H9 (cell line): ENCODE measurements around the gene NEMF. TPM values are rescaled to one million over a fixed set of nuclear protein-coding genes. Genes with fewer than 3 reads are reported as not detected.

ENCODE experiments used
- DNase-seq: peaks from one replicate; pipeline ENCODE4 v3.0.0-alpha.2; 2017
- H2AFZ ChIP-seq: one replicate; pipeline ENCODE4 v1.6.1; 2013; ENCODE audit warnings: mild to moderate bottlenecking, low read length, control low read depth, moderate library complexity
- H2AK5ac ChIP-seq: 2 replicates; pipeline ENCODE4 v1.6.1; 2013; ENCODE audit warnings: low read length, control low read depth, mixed read lengths; ENCODE audit not compliant: insufficient read length
- H2BK120ac ChIP-seq: one replicate; pipeline ENCODE4 v1.6.1; 2013; ENCODE audit warnings: low read depth, mild to moderate bottlenecking, low read length, control low read depth, inconsistent platforms; ENCODE audit not compliant: poor library complexity, severe bottlenecking
- H2BK12ac ChIP-seq: 2 replicates; pipeline ENCODE4 v1.6.1; 2013; ENCODE audit warnings: low read length, control low read depth, mixed read lengths, low read depth; ENCODE audit not compliant: insufficient read length
- H2BK15ac ChIP-seq: 2 replicates; pipeline ENCODE4 v1.6.1; 2013; ENCODE audit warnings: low read depth, low read length, control low read depth
- H2BK20ac ChIP-seq: one replicate; pipeline ENCODE4 v1.6.1; 2013; ENCODE audit warnings: low read depth, mild to moderate bottlenecking, low read length, control low read depth, inconsistent platforms; ENCODE audit not compliant: poor library complexity, severe bottlenecking
- H2BK5ac ChIP-seq: 2 replicates; pipeline ENCODE4 v1.6.1; 2013; ENCODE audit warnings: low read length, control low read depth, mixed read lengths; ENCODE audit not compliant: insufficient read length
- H3K14ac ChIP-seq: 2 replicates; pipeline ENCODE4 v1.6.1; 2013; ENCODE audit warnings: low read length, control low read depth; ENCODE audit not compliant: insufficient read depth
- H3K18ac ChIP-seq: 2 replicates; pipeline ENCODE4 v1.6.1; 2013; ENCODE audit warnings: low read depth, mild to moderate bottlenecking, mixed read lengths, low read length, control low read depth; ENCODE audit not compliant: insufficient read length
- H3K23ac ChIP-seq: 2 replicates; pipeline ENCODE4 v1.6.1; 2013; ENCODE audit warnings: low read length, control low read depth, mixed read lengths, low read depth; ENCODE audit not compliant: insufficient read length
- H3K23me2 ChIP-seq: 2 replicates; pipeline ENCODE4 v1.6.1; 2013; ENCODE audit warnings: low read depth, mild to moderate bottlenecking, mixed read lengths, low read length, control low read depth; ENCODE audit not compliant: insufficient read length, poor library complexity, severe bottlenecking
- H3K27ac ChIP-seq: 2 replicates; pipeline ENCODE4 v1.5.1; 2013; ENCODE audit warnings: low read length, control low read depth, mixed read lengths, low read depth; ENCODE audit not compliant: insufficient read length
- H3K27me3 ChIP-seq: 2 replicates; pipeline ENCODE4 v1.6.1; 2013; ENCODE audit warnings: low read length, control low read depth, inconsistent platforms; ENCODE audit not compliant: insufficient read depth
- H3K4ac ChIP-seq: 2 replicates; pipeline ENCODE4 v1.6.1; 2013; ENCODE audit warnings: low read depth, mild to moderate bottlenecking, control low read depth, inconsistent platforms, low read length, moderate library complexity
- H3K4me1 ChIP-seq: 2 replicates; pipeline ENCODE4 v1.6.1; 2013; ENCODE audit warnings: low read length, control low read depth, inconsistent platforms; ENCODE audit not compliant: insufficient read depth
- H3K4me2 ChIP-seq: 2 replicates; pipeline ENCODE4 v1.6.1; 2013; ENCODE audit warnings: low read length, control low read depth, mixed read lengths; ENCODE audit not compliant: insufficient read length, insufficient read depth
- H3K56ac ChIP-seq: 2 replicates; pipeline ENCODE4 v1.6.1; 2013; ENCODE audit warnings: low read depth, mild to moderate bottlenecking, mixed read lengths, low read length, control low read depth; ENCODE audit not compliant: insufficient read length
- H3K79me1 ChIP-seq: 2 replicates; pipeline ENCODE4 v1.6.1; 2013; ENCODE audit warnings: low read depth, mild to moderate bottlenecking, moderate library complexity, low read length, control low read depth, inconsistent platforms; ENCODE audit not compliant: insufficient read depth, poor library complexity, severe bottlenecking
- H3K79me2 ChIP-seq: 2 replicates; pipeline ENCODE4 v1.6.1; 2013; ENCODE audit warnings: low read length, control low read depth, inconsistent platforms; ENCODE audit not compliant: insufficient read depth
- H3K9ac ChIP-seq: 2 replicates; pipeline ENCODE4 v1.6.1; 2013; ENCODE audit warnings: low read length, control low read depth, mixed read lengths; ENCODE audit not compliant: insufficient read length; ENCODE audit errors: extremely low read depth
- H3K9me3 ChIP-seq: one replicate; pipeline ENCODE4 v1.6.1; 2013; ENCODE audit warnings: low read depth, low read length, inconsistent platforms; ENCODE audit not compliant: control insufficient read depth
- H3T11ph ChIP-seq: one replicate; pipeline ENCODE4 v1.6.1; 2013; ENCODE audit warnings: mild to moderate bottlenecking, low read length, control low read depth, inconsistent platforms
- H4K20me1 ChIP-seq: one replicate; pipeline ENCODE4 v1.6.1; 2013; ENCODE audit not compliant: control insufficient read depth, insufficient read length, insufficient read depth
- H4K5ac ChIP-seq: 2 replicates; pipeline ENCODE4 v1.6.1; 2013; ENCODE audit warnings: low read depth, mild to moderate bottlenecking, mixed read lengths, low read length, control low read depth; ENCODE audit not compliant: insufficient read length
- H4K8ac ChIP-seq: replicated peaks from 2 replicates; pipeline ENCODE4 v1.6.1; 2013; ENCODE audit warnings: low read length, control low read depth, mixed read lengths, low read depth; ENCODE audit not compliant: insufficient read length
- H4K91ac ChIP-seq: 2 replicates; pipeline ENCODE4 v1.6.1; 2013; ENCODE audit warnings: low read depth, mild to moderate bottlenecking, moderate library complexity, mixed read lengths, low read length, control low read depth; ENCODE audit not compliant: insufficient read length
- H3K27ac Mint-ChIP-seq, 3 experiments: 2 replicates in 2 of 3; 3 replicates in 1 of 3; pipeline ENCODE4 v1.8.0; 2020 to 2021; ENCODE audit warnings: mixed read lengths in 3 of 3, mild to moderate bottlenecking in 1 of 3, moderate library complexity in 1 of 3
- H3K27me3 Mint-ChIP-seq: 2 replicates; pipeline ENCODE4 v1.8.0; 2021; ENCODE audit warnings: low read depth, mild to moderate bottlenecking, moderate library complexity, mixed read lengths
- H3K36me3 Mint-ChIP-seq, 3 experiments: 2 replicates in 2 of 3; 3 replicates in 1 of 3; pipeline ENCODE4 v1.8.0; 2020 to 2021; ENCODE audit warnings: low read depth in 3 of 3, mixed read lengths in 3 of 3; ENCODE audit not compliant: insufficient read depth in 1 of 3
- H3K4me1 Mint-ChIP-seq, 2 experiments: 2 replicates each; pipeline ENCODE4 v1.8.0; 2020; ENCODE audit warnings: mixed read lengths in 2 of 2
- H3K4me3 Mint-ChIP-seq, 2 experiments: 2 replicates in 1 of 2; 3 replicates in 1 of 2; pipeline ENCODE4 v1.8.0; 2020 to 2021; ENCODE audit warnings: mild to moderate bottlenecking in 2 of 2, mixed read lengths in 2 of 2, moderate library complexity in 1 of 2
- H3K9me3 Mint-ChIP-seq, 2 experiments: 2 replicates in 1 of 2; 3 replicates in 1 of 2; pipeline ENCODE4 v1.8.0; 2020; ENCODE audit warnings: mild to moderate bottlenecking in 2 of 2, mixed read lengths in 2 of 2, moderate library complexity in 1 of 2
- WGBS: extraction: QIAGEN DNeasy Blood & Tissue Kit; methylation state at CpG from one replicate; pipeline ENCODE4 v1.1.7; 2013; ENCODE audit warnings: missing lambda C conversion rate, low lambda C conversion rate, mixed read lengths; ENCODE audit not compliant: insufficient read length; ENCODE audit errors: extremely low coverage; 5-methylcytosine and 5-hydroxymethylcytosine counted together
- total RNA-seq: library from RNA; stranded (reverse); gene quantifications from 2 replicates; pipeline ENCODE4 v1.2.1, GENCODE V29; 2021
- TF ChIP-seq, protein P1 (sequence below): fragments of 200-600 bp; sonication (generic); conservative IDR thresholded peaks from 3 replicates; pipeline ENCODE4 v1.8.0; 2021; ENCODE audit warnings: antibody characterized with exemption, mild to moderate bottlenecking

NEMF gene
- total RNA-seq, 1 experiment from 2014 or later: 57.4 TPM

DNA sequence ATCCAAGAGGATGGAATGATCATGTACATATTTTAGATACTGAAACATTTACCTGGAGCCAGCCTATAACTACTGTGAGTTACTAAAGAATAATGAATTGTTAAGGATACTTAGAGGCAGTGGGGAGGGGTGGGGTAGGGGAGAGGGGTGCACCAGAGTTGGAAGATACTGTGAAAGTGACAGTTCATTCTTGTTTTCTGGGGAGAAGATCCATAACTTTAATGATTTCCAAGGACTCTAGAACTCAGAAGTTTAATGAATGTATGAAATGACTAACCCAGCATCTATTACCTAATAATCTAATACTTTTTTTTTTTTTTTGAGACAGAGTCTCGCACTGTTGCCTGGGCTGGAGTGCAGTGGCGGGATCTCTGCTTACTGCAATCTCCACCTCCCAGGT, 74.2 kb downstream of the NEMF start:
- H2BK5ac ChIP-seq: no peak overlapping the region
- H3K23ac ChIP-seq: no peak overlapping the region
- H2BK20ac ChIP-seq: no peak overlapping the region
- H3K27me3 ChIP-seq: no peaks in the 10 kb centered on the region
- H3K18ac ChIP-seq: no peak overlapping the region
- no peak overlapping the region for H3K4me2 ChIP-seq
- no peak overlapping the region for H3K4me3 Mint-ChIP-seq
- H3K9me3 ChIP-seq: no peaks in the 10 kb centered on the region
- DNase-seq: no peak
- WGBS: no CpG with 5 or more reads among the region's 2 CpGs
- H3K4ac ChIP-seq: no peak overlapping the region
- no peak overlapping the region for H3T11ph ChIP-seq
- no peaks in the 10 kb centered on the region for H3K79me2 ChIP-seq
- no peak overlapping the region for H2AFZ ChIP-seq
- no peak overlapping the region for H3K56ac ChIP-seq
- H3K23me2 ChIP-seq: no peaks in the 10 kb centered on the region
- H3K4me1 Mint-ChIP-seq: no peaks in the 10 kb centered on the region
- H3K36me3 Mint-ChIP-seq: peaks cover 21 to 79% (median 57%) of the 10 kb centered on the region in 3 experiments; a peak in 6 of 7 replicates
- H3K79me1 ChIP-seq: no peaks in the 10 kb centered on the region
- no peak overlapping the region for H2AK5ac ChIP-seq
- H4K5ac ChIP-seq: no peak overlapping the region
- H2BK15ac ChIP-seq: no peak overlapping the region
- no peaks in the 10 kb centered on the region for H3K4me1 ChIP-seq
- H3K9ac ChIP-seq: no peak overlapping the region
- H3K27ac Mint-ChIP-seq: no peak overlapping the region
- no peaks in the 10 kb centered on the region for H3K9me3 Mint-ChIP-seq
- H3K27ac ChIP-seq: no peak overlapping the region
- H2BK12ac ChIP-seq: no peak overlapping the region
- no peak overlapping the region for H4K8ac ChIP-seq
- H2BK120ac ChIP-seq: no peak overlapping the region
- no peaks in the 10 kb centered on the region for H3K27me3 Mint-ChIP-seq
- H3K14ac ChIP-seq: no peak overlapping the region
- H4K91ac ChIP-seq: no peak overlapping the region
- H4K20me1 ChIP-seq: no peaks in the 10 kb centered on the region
- TF ChIP-seq, protein P1, sequence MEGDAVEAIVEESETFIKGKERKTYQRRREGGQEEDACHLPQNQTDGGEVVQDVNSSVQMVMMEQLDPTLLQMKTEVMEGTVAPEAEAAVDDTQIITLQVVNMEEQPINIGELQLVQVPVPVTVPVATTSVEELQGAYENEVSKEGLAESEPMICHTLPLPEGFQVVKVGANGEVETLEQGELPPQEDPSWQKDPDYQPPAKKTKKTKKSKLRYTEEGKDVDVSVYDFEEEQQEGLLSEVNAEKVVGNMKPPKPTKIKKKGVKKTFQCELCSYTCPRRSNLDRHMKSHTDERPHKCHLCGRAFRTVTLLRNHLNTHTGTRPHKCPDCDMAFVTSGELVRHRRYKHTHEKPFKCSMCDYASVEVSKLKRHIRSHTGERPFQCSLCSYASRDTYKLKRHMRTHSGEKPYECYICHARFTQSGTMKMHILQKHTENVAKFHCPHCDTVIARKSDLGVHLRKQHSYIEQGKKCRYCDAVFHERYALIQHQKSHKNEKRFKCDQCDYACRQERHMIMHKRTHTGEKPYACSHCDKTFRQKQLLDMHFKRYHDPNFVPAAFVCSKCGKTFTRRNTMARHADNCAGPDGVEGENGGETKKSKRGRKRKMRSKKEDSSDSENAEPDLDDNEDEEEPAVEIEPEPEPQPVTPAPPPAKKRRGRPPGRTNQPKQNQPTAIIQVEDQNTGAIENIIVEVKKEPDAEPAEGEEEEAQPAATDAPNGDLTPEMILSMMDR: no peak
